Stimulated activated CD4-positive, alpha-beta T cell treated with anti-CD3 and anti-CD28 coated beads, TNF-alpha, amount 100 ng/mL, for 48 hours (primary cell): ENCODE data around the gene CTSK.

Experiments
- DNase-seq, 3 donors: peaks; one replicate each; pipeline ENCODE4 v3.0.0-alpha.2; 2020; ENCODE audit warnings: low read depth in 3 of 3

CTSK gene

GRCh38 chr1:150762552-150762951, 45.5 kb downstream of the CTSK start:
- DNase-seq: no peak

GRCh38 chr1:150761801-150762200, 46.3 kb downstream of the CTSK start:
- DNase-seq: no peak

- DNase-seq: no peak
Observed at GRCh38 chr1:150760013-150760412, 48.0 kb downstream of the CTSK start.

GRCh38 chr1:150753416-150753815, 54.6 kb downstream of the CTSK start:
- DNase-seq: no peak

- no peak for DNase-seq
Observed at GRCh38 chr1:150751443-150751842, 56.6 kb downstream of the CTSK start.

GRCh38 chr1:150749720-150750311, 58.2 kb downstream of the CTSK start:
- DNase-seq: no peak

GRCh38 chr1:150748878-150749719, 59.0 kb downstream of the CTSK start:
- DNase-seq: no peak
